ENCODE results near the gene CD37. TPM values are rescaled to one million over a fixed set of nuclear protein-coding genes. Genes with fewer than 3 reads are reported as not detected.

The CD37 gene
- total RNA-seq, 2 experiments from 2014 or later = 178 to 181 TPM

Small RNA genes lying within 50 kb of the gene (microRNA-seq; reads per million reads assigned to microRNA genes)
- gene MIR4324 (ENCODE audit: borderline microRNAs expressed, borderline number of aligned reads, borderline replicate concordance) = not detected

Other genes starting within 250 kb of the CD37 start
- 100 to 1,000 TPM; 180 to 190 TPM for gene SNRNP70, start 250.0 kb upstream of the CD37 start, total RNA-seq
- gene LIN7B, start 221.0 kb upstream of the CD37 start, total RNA-seq = 1 to 10 TPM; 5.1 to 5.6 TPM
- gene C19orf73, start 216.3 kb upstream of the CD37 start, total RNA-seq = 1 to 10 TPM; 1.4 TPM
- gene PPFIA3, start 215.9 kb upstream of the CD37 start, total RNA-seq = 1 to 10 TPM; 3.5 to 5.0 TPM
- not detected for gene HRC, start 180.0 kb upstream of the CD37 start, total RNA-seq
- gene TRPM4, start 177.6 kb upstream of the CD37 start, total RNA-seq = 1 to 10 TPM; 1.1 to 1.2 TPM
- gene SLC6A16, start 10.2 kb upstream of the CD37 start, total RNA-seq = 1 to 10 TPM; 1.0 to 1.3 TPM
- gene TEAD2, start 27.0 kb downstream of the CD37 start, total RNA-seq = not detected
- gene DKKL1, start 28.5 kb downstream of the CD37 start, total RNA-seq = not detected
- gene KASH5, start 52.8 kb downstream of the CD37 start, total RNA-seq = 1 to 10 TPM; 2.3 to 2.6 TPM
- gene PTH2, start 88.0 kb downstream of the CD37 start, total RNA-seq = not detected
- not detected for gene GFY, start 90.0 kb downstream of the CD37 start, total RNA-seq
- gene SLC17A7, start 106.1 kb downstream of the CD37 start, total RNA-seq = under 1 TPM in 1 of 2 experiments, not detected in 1; 0.17 TPM
- 100 to 1,000 TPM; 117 to 129 TPM for gene PIH1D1, start 116.4 kb downstream of the CD37 start, total RNA-seq
- 10 to 100 TPM; 43.7 to 44.2 TPM for gene ALDH16A1, start 117.8 kb downstream of the CD37 start, total RNA-seq
- 10 to 100 TPM; 50.1 to 51.0 TPM for gene FLT3LG, start 138.8 kb downstream of the CD37 start, total RNA-seq
- gene RPL13A, start 152.2 kb downstream of the CD37 start, total RNA-seq = 1,000 to 10,000 TPM; 4,276 to 4,379 TPM
- 1,000 to 10,000 TPM; 3,093 to 3,130 TPM for gene RPS11, start 161.0 kb downstream of the CD37 start, total RNA-seq
- 10 to 100 TPM; 13.2 to 17.2 TPM for gene FCGRT, start 177.3 kb downstream of the CD37 start, total RNA-seq
- 1 to 10 TPM; 6.3 to 6.5 TPM for gene RCN3, start 192.6 kb downstream of the CD37 start, total RNA-seq
- 10 to 100 TPM; 80.3 to 84.3 TPM for gene NOSIP, start 245.2 kb downstream of the CD37 start, total RNA-seq
- gene PRRG2, start 245.9 kb downstream of the CD37 start, total RNA-seq = 1 to 10 TPM in 1 of 2 experiments, under 1 TPM in 1; 0.85 to 1.5 TPM